ENCODE data around the gene ABI2.

Gene ABI2

DNA sequence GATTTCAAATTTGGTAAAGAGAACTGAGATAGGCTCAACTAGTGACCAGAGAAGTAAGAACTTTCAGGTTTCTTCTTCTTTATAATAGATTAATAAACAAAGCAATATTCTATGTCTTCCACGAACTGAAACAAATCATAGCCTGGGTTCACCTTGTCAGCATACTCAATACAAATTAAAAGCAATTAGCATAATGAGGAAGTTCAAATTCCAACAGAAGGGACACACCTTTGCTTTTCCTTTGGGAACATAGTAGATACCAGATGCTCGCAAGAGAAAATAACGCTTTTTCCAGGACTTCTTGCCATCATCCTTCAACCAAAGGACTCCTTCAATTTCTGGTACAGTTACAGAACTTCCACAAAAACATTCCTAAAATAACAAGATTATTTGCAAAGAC lies 127.0 kb downstream of the ABI2 start:
- Histone ChIP-seq H3K4me3 (ENCODE audit: low read depth, low read length) (no peak overlapping the region), H3K36me3 (replicated peaks) (peaks cover 62% of the 10 kb centered on the region), H3K27ac (no peak overlapping the region), H3K27me3 (replicated peaks) (no peaks in the 10 kb centered on the region)
- in situ Hi-C loops (cut with HindIII; ENCODE audit: low pct_ligation_motif_present, low sequenced_read_pairs) = no loop called here
- TF ChIP-seq, protein P1, sequence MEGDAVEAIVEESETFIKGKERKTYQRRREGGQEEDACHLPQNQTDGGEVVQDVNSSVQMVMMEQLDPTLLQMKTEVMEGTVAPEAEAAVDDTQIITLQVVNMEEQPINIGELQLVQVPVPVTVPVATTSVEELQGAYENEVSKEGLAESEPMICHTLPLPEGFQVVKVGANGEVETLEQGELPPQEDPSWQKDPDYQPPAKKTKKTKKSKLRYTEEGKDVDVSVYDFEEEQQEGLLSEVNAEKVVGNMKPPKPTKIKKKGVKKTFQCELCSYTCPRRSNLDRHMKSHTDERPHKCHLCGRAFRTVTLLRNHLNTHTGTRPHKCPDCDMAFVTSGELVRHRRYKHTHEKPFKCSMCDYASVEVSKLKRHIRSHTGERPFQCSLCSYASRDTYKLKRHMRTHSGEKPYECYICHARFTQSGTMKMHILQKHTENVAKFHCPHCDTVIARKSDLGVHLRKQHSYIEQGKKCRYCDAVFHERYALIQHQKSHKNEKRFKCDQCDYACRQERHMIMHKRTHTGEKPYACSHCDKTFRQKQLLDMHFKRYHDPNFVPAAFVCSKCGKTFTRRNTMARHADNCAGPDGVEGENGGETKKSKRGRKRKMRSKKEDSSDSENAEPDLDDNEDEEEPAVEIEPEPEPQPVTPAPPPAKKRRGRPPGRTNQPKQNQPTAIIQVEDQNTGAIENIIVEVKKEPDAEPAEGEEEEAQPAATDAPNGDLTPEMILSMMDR (IDR thresholded peaks at IDR 0.05; ENCODE audit: low read depth, low read length, missing control alignments) = no peak
- DNase-seq = no peak

DNA sequence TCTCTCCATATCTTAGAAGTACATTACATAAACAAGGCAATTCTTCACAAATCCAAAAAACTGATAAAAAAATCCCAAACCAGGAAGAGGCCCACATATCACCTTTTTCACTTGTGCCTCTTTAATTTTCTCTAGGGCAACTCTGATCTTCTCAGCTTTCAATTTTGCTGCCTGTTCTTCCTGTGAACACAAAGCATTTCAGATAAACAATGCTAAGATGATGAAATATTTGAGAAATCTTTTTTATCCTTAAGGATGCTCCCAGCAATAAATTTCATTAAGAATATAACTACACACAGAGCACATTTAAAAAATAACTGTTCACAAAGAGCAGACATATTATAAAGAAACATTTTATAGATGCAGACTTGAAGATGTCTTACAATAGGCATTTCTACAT lies 133.6 kb downstream of the ABI2 start:
- Histone ChIP-seq H3K36me3 (replicated peaks) (peaks cover 33% of the 10 kb centered on the region), H3K4me3 (ENCODE audit: low read depth, low read length) (no peak overlapping the region), H3K27me3 (replicated peaks) (no peaks in the 10 kb centered on the region), H3K27ac (no peak overlapping the region)
- in situ Hi-C loops (cut with HindIII; ENCODE audit: low pct_ligation_motif_present, low sequenced_read_pairs) = no loop called here
- TF ChIP-seq, protein P1 (IDR thresholded peaks at IDR 0.05; ENCODE audit: low read depth, low read length, missing control alignments) = no peak
- no peak for DNase-seq

DNA sequence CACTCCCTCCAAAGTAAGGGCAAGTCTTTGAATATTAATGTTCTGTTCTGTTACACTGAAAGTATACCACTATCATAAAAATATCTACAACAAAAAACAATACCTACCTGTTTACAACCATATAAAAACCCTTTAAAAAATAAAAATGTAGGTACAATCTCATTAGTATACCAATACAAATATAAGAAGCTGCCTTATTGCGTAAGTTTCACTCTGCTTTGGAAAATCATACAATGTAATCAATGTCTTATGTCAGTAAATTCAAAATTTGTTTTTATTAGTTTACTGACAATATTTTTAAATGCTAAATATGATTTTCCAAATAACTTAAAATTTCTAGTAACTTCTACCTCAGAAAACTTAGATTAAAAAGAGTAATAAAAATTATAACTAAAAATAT lies 134.1 kb downstream of the ABI2 start:
- in situ Hi-C loops (cut with HindIII; ENCODE audit: low pct_ligation_motif_present, low sequenced_read_pairs) = no loop called here
- H3K27ac ChIP-seq = no peak overlapping the region
- peaks cover 31% of the 10 kb centered on the region for H3K36me3 ChIP-seq (replicated peaks)
- H3K4me3 ChIP-seq (ENCODE audit: low read depth, low read length) = no peak overlapping the region
- DNase-seq = no peak
- no peaks in the 10 kb centered on the region for H3K27me3 ChIP-seq (replicated peaks)
- TF ChIP-seq, protein P1 (IDR thresholded peaks at IDR 0.05; ENCODE audit: low read depth, low read length, missing control alignments) = no peak

DNA sequence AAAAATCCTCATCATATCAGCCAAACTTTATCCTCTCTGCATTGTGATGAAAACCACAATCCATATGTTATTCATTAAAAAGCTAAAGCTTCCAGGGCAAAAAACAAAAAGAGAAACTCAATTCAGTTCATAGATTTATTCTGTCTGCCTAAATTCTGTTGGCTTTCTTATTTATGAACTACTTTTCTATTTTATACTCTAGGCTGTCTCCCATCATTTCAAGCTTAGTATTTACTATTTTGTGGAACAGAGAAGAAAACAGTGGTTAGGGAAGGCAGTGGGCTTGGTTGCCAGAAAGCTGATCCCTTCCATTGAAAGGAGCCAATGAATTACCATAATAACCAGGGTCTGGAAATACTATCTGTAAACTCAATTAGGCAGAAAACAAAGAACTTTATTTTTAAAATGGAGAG lies 135.1 kb downstream of the ABI2 start:
- DNase-seq = no peak
- in situ Hi-C loops (cut with HindIII; ENCODE audit: low pct_ligation_motif_present, low sequenced_read_pairs) = no loop called here
- H3K27me3 ChIP-seq (replicated peaks) = no peaks in the 10 kb centered on the region

DNA sequence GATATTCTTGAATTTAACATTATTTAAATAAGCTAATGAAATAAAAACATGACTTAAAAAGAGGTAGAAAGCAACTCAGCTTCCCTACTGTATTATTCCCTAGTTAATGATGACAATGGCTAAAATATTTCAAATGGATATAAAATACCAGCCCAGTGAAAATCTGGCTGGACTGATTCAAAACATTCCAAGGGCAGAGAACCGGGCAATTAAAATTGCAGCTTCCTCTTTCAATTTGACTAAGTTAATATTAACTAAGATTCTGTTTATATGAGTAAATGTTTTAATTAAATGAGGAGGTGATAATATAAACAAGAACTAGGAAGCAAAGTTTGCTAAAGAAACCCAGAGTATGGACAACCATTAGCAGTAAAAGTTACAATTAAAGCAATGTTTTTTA lies 141.4 kb downstream of the ABI2 start:
- H3K27me3 ChIP-seq (replicated peaks) = no peaks in the 10 kb centered on the region
- DNase-seq = no peak
- in situ Hi-C loops (cut with HindIII; ENCODE audit: low pct_ligation_motif_present, low sequenced_read_pairs) = no loop called here
- no peak overlapping the region for H3K27ac ChIP-seq
- no peak overlapping the region for H3K4me3 ChIP-seq (ENCODE audit: low read depth, low read length)
- peaks cover 18% of the 10 kb centered on the region for H3K36me3 ChIP-seq (replicated peaks)
- TF ChIP-seq, protein P1 (IDR thresholded peaks at IDR 0.05; ENCODE audit: low read depth, low read length, missing control alignments) = no peak

More for the DNA sequence above, 135.1 kb downstream of the ABI2 start:
- peaks cover 22% of the 10 kb centered on the region for H3K36me3 ChIP-seq (replicated peaks)
- H3K27ac ChIP-seq = no peak overlapping the region
- TF ChIP-seq, protein P1 (IDR thresholded peaks at IDR 0.05; ENCODE audit: low read depth, low read length, missing control alignments) = no peak
- no peak overlapping the region for H3K4me3 ChIP-seq (ENCODE audit: low read depth, low read length)

DNA sequence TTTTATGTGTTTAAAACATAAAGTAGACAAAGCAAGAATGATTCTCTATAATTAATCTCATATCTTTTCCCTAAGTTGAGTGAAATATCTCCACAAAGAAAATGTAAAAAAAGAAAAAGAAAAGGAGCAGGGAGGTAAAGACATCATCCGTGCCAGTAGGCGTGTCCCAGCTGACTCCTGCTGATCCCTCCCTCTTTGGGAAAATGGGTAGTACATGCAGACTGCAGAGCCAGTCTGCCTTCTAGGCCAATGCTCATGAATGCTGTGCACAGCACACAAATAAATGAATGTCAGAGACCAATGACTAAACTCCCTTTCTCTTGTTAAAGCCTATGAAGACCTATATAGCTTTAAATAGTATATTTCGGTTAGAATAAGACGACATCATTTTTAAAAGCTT lies 142.2 kb downstream of the ABI2 start:
- Histone ChIP-seq H3K36me3 (replicated peaks) (peaks cover 18% of the 10 kb centered on the region), H3K27ac (no peak overlapping the region), H3K27me3 (replicated peaks) (no peaks in the 10 kb centered on the region), H3K4me3 (ENCODE audit: low read depth, low read length) (no peak overlapping the region)
- in situ Hi-C loops (cut with HindIII; ENCODE audit: low pct_ligation_motif_present, low sequenced_read_pairs) = no loop called here
- no peak for DNase-seq
- TF ChIP-seq, protein P1 (IDR thresholded peaks at IDR 0.05; ENCODE audit: low read depth, low read length, missing control alignments) = no peak

All from brain microvascular endothelial cell (primary cell).